ENCODE measurements around the gene CNTLN.

CNTLN gene

DNA sequence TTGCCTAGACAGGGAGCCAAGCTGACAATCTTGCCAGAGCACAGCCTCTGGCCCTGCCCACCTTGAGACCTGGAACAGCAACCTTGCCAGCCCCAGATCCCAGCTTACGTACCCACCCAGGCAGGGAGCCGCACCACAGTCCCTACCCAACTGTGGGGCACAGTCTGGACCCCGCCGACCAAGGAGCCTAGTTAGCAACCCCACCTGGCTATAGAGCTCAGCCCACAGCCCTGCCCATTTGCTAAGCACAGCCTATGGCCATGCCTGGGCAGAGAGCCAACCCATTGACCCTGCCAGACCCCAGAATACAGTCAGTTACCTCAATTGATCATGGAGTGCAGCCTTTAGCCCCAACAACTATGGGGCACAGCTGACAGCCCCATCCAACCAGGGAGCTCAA, 346.1 kb downstream of the CNTLN start:
- no peak for DNase-seq (ENCODE audit: extremely low read depth, insufficient read length)
- TF ChIP-seq, protein P1, sequence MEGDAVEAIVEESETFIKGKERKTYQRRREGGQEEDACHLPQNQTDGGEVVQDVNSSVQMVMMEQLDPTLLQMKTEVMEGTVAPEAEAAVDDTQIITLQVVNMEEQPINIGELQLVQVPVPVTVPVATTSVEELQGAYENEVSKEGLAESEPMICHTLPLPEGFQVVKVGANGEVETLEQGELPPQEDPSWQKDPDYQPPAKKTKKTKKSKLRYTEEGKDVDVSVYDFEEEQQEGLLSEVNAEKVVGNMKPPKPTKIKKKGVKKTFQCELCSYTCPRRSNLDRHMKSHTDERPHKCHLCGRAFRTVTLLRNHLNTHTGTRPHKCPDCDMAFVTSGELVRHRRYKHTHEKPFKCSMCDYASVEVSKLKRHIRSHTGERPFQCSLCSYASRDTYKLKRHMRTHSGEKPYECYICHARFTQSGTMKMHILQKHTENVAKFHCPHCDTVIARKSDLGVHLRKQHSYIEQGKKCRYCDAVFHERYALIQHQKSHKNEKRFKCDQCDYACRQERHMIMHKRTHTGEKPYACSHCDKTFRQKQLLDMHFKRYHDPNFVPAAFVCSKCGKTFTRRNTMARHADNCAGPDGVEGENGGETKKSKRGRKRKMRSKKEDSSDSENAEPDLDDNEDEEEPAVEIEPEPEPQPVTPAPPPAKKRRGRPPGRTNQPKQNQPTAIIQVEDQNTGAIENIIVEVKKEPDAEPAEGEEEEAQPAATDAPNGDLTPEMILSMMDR (IDR thresholded peaks at IDR 0.05; ENCODE audit: insufficient read depth, low read length, poor library complexity, severe bottlenecking), result no peak
- no peak overlapping the region for H3K4me3 ChIP-seq (replicated peaks; ENCODE audit: low read depth, low read length)
- H3K36me3 ChIP-seq (ENCODE audit: control insufficient read depth, insufficient read depth, low read length), result no peaks in the 10 kb centered on the region
- H3K27me3 ChIP-seq (replicated peaks; ENCODE audit: control insufficient read depth, insufficient read depth, low read length), result no peaks in the 10 kb centered on the region

DNA sequence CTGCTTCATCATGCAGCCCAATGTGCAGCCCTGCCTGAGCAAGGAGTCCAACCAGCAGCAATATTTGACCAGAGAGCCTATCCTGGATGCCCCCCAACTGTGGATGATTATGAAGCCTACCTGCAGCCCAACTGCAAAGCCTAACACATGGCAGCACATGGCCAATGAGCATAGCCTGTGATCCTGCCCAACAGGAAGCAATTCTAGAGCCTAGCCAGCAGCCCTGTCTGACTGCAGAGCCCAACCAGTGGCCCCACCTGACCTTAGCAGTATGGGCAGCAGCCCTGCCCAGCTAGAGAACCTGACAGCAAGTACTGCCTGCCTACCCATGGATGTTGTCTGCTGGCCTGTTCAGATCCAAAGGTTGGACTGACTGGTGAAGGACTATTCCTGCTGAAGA, 346.7 kb downstream of the CNTLN start:
- no peak overlapping the region for H3K4me3 ChIP-seq (replicated peaks; ENCODE audit: low read depth, low read length)
- no peaks in the 10 kb centered on the region for H3K27me3 ChIP-seq (replicated peaks; ENCODE audit: control insufficient read depth, insufficient read depth, low read length)
- no peaks in the 10 kb centered on the region for H3K36me3 ChIP-seq (ENCODE audit: control insufficient read depth, insufficient read depth, low read length)
- DNase-seq (ENCODE audit: extremely low read depth, insufficient read length), result no peak
- TF ChIP-seq, protein P1 (IDR thresholded peaks at IDR 0.05; ENCODE audit: insufficient read depth, low read length, poor library complexity, severe bottlenecking), result no peak

- TF ChIP-seq, protein P1 (IDR thresholded peaks at IDR 0.05; ENCODE audit: insufficient read depth, low read length, poor library complexity, severe bottlenecking), result no peak
- Histone ChIP-seq H3K4me3 (replicated peaks; ENCODE audit: low read depth, low read length) (no peak overlapping the region), H3K27me3 (replicated peaks; ENCODE audit: control insufficient read depth, insufficient read depth, low read length) (no peaks in the 10 kb centered on the region), H3K36me3 (ENCODE audit: control insufficient read depth, insufficient read depth, low read length) (no peaks in the 10 kb centered on the region)
- DNase-seq (ENCODE audit: extremely low read depth, insufficient read length), result no peak
Measured at GRCh38 chr9:17484906-17485305, 350.1 kb downstream of the CNTLN start.

DNA sequence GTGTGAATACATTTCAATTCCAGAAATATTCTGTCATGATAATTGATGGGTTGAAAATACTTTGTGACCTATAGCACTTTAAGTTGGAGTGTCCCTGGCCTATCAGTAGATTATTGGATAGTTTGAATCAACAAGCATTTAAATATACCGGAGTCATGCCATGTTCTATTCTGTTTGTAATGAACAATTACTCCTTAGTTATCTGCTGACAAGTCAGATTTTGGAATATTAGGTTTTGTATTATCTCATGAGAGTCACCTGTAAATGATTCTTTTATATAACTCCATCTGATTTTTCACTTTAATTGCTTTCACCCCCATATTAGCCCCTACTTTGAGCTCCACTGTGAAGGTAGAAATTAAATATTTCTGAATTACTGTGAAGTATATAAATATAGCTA, 351.6 kb downstream of the CNTLN start:
- no peak overlapping the region for H3K4me3 ChIP-seq (replicated peaks; ENCODE audit: low read depth, low read length)
- TF ChIP-seq, protein P1 (IDR thresholded peaks at IDR 0.05; ENCODE audit: insufficient read depth, low read length, poor library complexity, severe bottlenecking), result no peak

GRCh38 chr9:17487467-17487866, 352.6 kb downstream of the CNTLN start:
- TF ChIP-seq, protein P1 (IDR thresholded peaks at IDR 0.05; ENCODE audit: insufficient read depth, low read length, poor library complexity, severe bottlenecking), result no peak
- H3K36me3 ChIP-seq (ENCODE audit: control insufficient read depth, insufficient read depth, low read length), result no peaks in the 10 kb centered on the region
- no peak for DNase-seq (ENCODE audit: extremely low read depth, insufficient read length)
- H3K4me3 ChIP-seq (replicated peaks; ENCODE audit: low read depth, low read length), result no peak overlapping the region
- no peaks in the 10 kb centered on the region for H3K27me3 ChIP-seq (replicated peaks; ENCODE audit: control insufficient read depth, insufficient read depth, low read length)

More for the DNA sequence above, 351.6 kb downstream of the CNTLN start:
- no peak for DNase-seq (ENCODE audit: extremely low read depth, insufficient read length)
- no peaks in the 10 kb centered on the region for H3K27me3 ChIP-seq (replicated peaks; ENCODE audit: control insufficient read depth, insufficient read depth, low read length)
- no peaks in the 10 kb centered on the region for H3K36me3 ChIP-seq (ENCODE audit: control insufficient read depth, insufficient read depth, low read length)

DNA sequence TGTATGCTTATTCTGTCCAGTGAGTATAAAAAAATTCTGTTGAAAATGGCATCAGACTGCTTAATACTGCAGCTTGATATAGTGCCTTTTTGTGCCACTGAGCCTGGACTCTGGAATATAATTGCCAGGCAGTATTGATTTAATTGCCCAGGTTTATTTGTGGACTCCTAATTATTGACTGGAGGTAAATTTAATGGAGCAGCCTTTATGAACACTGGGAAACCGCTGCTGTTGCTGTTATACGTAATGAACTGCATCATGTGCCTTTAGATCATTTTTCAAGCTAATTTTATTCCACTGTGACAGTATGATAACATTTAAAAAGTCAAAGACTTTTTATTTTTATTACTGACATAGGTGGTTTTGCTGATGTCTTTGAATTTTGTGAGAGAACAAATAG, 353.8 kb downstream of the CNTLN start:
- DNase-seq (ENCODE audit: extremely low read depth, insufficient read length), result no peak
- TF ChIP-seq, protein P1 (IDR thresholded peaks at IDR 0.05; ENCODE audit: insufficient read depth, low read length, poor library complexity, severe bottlenecking), result no peak
- H3K4me3 ChIP-seq (replicated peaks; ENCODE audit: low read depth, low read length), result no peak overlapping the region
- H3K36me3 ChIP-seq (ENCODE audit: control insufficient read depth, insufficient read depth, low read length), result no peaks in the 10 kb centered on the region
- H3K27me3 ChIP-seq (replicated peaks; ENCODE audit: control insufficient read depth, insufficient read depth, low read length), result no peaks in the 10 kb centered on the region

All from GM06990 (cell line).